ENCODE measurements around the gene CEP128.

DNA sequence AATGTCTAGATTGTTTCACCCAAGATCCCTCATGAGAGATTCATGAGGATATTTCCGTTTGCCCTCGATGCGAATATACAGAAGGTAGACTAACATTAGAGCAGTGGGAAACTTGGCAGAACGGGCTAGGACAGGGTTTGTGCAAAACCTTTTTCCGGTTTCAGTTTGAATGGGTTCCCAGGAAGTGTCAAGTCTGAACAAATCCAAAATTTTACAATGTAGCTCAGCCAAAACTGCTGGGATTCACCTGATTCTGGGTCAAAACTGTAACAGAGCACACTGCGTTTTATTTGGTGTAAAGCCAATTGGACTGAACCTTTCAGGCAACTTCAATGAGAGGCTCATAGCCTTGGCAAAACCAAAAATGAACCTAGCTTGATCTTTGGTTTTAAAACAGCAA is 392.4 kb downstream of the CEP128 start:
- TF ChIP-seq, protein P1, sequence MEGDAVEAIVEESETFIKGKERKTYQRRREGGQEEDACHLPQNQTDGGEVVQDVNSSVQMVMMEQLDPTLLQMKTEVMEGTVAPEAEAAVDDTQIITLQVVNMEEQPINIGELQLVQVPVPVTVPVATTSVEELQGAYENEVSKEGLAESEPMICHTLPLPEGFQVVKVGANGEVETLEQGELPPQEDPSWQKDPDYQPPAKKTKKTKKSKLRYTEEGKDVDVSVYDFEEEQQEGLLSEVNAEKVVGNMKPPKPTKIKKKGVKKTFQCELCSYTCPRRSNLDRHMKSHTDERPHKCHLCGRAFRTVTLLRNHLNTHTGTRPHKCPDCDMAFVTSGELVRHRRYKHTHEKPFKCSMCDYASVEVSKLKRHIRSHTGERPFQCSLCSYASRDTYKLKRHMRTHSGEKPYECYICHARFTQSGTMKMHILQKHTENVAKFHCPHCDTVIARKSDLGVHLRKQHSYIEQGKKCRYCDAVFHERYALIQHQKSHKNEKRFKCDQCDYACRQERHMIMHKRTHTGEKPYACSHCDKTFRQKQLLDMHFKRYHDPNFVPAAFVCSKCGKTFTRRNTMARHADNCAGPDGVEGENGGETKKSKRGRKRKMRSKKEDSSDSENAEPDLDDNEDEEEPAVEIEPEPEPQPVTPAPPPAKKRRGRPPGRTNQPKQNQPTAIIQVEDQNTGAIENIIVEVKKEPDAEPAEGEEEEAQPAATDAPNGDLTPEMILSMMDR (conservative IDR thresholded peaks at IDR 0.05; ENCODE audit: low read length) = no peak
- no peak for TF ChIP-seq EZH2phosphoT487 (IDR thresholded peaks at IDR 0.05; ENCODE audit: borderline replicate concordance, low read depth, low read length)

All from OCI-LY7 (cell line).